Renal pelvis (tissue), 12 donors: Measurements from ENCODE around the gene PRELID1. TPM values are rescaled to one million over a fixed set of nuclear protein-coding genes. Genes with fewer than 3 reads are reported as not detected.
"Not testable (repeated sequence)": the region's sequence is repeated elsewhere in the genome, so short reads cannot be mapped to it uniquely, and the experiment has no call there.

Experiments used
- DNase-seq: peaks from one replicate; pipeline ENCODE4 v3.0.0-alpha.2; 2013
- long read RNA-seq, 16 experiments: transcript quantifications; one replicate each; lab custom pipeline, GENCODE V29; 2026
- polyA plus RNA-seq, 3 donors: library from polyadenylated mRNA; unstranded; fragments of 120-200 nt; gene quantifications; one replicate each; pipeline ENCODE4 v1.2.1, GENCODE V29; 2013; ENCODE audit not compliant: insufficient read length in 3 of 3

Gene PRELID1
- polyA plus RNA-seq: 100 to 1,000 TPM; 109 to 151 (median 127) TPM
- long read RNA-seq, donor 1, transcript PRELID1-201 (5 exons, 1,261 nt): major isoform, 119 of 185 reads
- long read RNA-seq, donor 1, partial matches to known transcripts: 61 of 185 reads
- long read RNA-seq, donor 1, other reads (novel, unspliced or antisense): 0 of 185 reads
- long read RNA-seq, donor 2, transcript PRELID1-201 (5 exons, 1,261 nt): major isoform, 148 of 218 reads
- long read RNA-seq, donor 2, partial matches to known transcripts: 65 of 218 reads
- long read RNA-seq, donor 2, other reads (novel, unspliced or antisense): 0 of 218 reads
- long read RNA-seq, donor 3, transcript PRELID1-201 (5 exons, 1,261 nt): major isoform, 101 of 155 reads
- long read RNA-seq, donor 3, partial matches to known transcripts: 48 of 155 reads
- long read RNA-seq, donor 3, other reads (novel, unspliced or antisense): 0 of 155 reads
- long read RNA-seq, donor 4, transcript PRELID1-208 (3 exons, 778 nt): minor isoform, 6 of 242 reads
- long read RNA-seq, donor 4, transcript PRELID1-201 (5 exons, 1,261 nt): major isoform, 165 of 242 reads
- long read RNA-seq, donor 4, partial matches to known transcripts: 71 of 242 reads
- long read RNA-seq, donor 4, other reads (novel, unspliced or antisense): 0 of 242 reads
- long read RNA-seq, donor 5, transcript PRELID1-201 (5 exons, 1,261 nt): major isoform, 67 of 95 reads
- long read RNA-seq, donor 5, partial matches to known transcripts: 25 of 95 reads
- long read RNA-seq, donor 5, other reads (novel, unspliced or antisense): 0 of 95 reads
- long read RNA-seq, donor 6, transcript PRELID1-201 (5 exons, 1,261 nt): major isoform, 96 of 124 reads
- long read RNA-seq, donor 6, partial matches to known transcripts: 25 of 124 reads
- long read RNA-seq, donor 6, other reads (novel, unspliced or antisense): 0 of 124 reads
- long read RNA-seq, donor 7, transcript PRELID1-201 (5 exons, 1,261 nt): major isoform, 159 of 233 reads
- long read RNA-seq, donor 7, partial matches to known transcripts: 67 of 233 reads
- long read RNA-seq, donor 7, other reads (novel, unspliced or antisense): 0 of 233 reads
- long read RNA-seq, donor 8, transcript PRELID1-201 (5 exons, 1,261 nt): major isoform, 51 of 70 reads
- long read RNA-seq, donor 8, partial matches to known transcripts: 18 of 70 reads
- long read RNA-seq, donor 8, other reads (novel, unspliced or antisense): 0 of 70 reads
- long read RNA-seq, donor 9, transcript PRELID1-201 (5 exons, 1,261 nt): major isoform, 141 of 241 reads
- long read RNA-seq, donor 9, transcript PRELID1-208 (3 exons, 778 nt): minor isoform, 5 of 241 reads
- long read RNA-seq, donor 9, partial matches to known transcripts: 95 of 241 reads
- long read RNA-seq, donor 9, other reads (novel, unspliced or antisense): 0 of 241 reads
- long read RNA-seq, donor 10, transcript PRELID1-201 (5 exons, 1,261 nt): major isoform, 96 of 149 reads
- long read RNA-seq, donor 10, partial matches to known transcripts: 50 of 149 reads
- long read RNA-seq, donor 10, other reads (novel, unspliced or antisense): 0 of 149 reads
- long read RNA-seq, donor 11, transcript PRELID1-201 (5 exons, 1,261 nt): major isoform, 77 of 97 reads
- long read RNA-seq, donor 11, partial matches to known transcripts: 18 of 97 reads
- long read RNA-seq, donor 11, other reads (novel, unspliced or antisense): 0 of 97 reads
- long read RNA-seq, donor 12, transcript PRELID1-201 (5 exons, 1,261 nt): major isoform, 157 of 216 reads
- long read RNA-seq, donor 12, partial matches to known transcripts: 57 of 216 reads
- long read RNA-seq, donor 12, other reads (novel, unspliced or antisense): 0 of 216 reads
- long read RNA-seq, donor 13, transcript PRELID1-201 (5 exons, 1,261 nt): major isoform, 53 of 76 reads
- long read RNA-seq, donor 13, partial matches to known transcripts: 23 of 76 reads
- long read RNA-seq, donor 13, other reads (novel, unspliced or antisense): 0 of 76 reads
- long read RNA-seq, donor 14, transcript PRELID1-208 (3 exons, 778 nt): minor isoform, 6 of 213 reads
- long read RNA-seq, donor 14, transcript PRELID1-201 (5 exons, 1,261 nt): major isoform, 142 of 213 reads
- long read RNA-seq, donor 14, partial matches to known transcripts: 65 of 213 reads
- long read RNA-seq, donor 14, other reads (novel, unspliced or antisense): 0 of 213 reads
- long read RNA-seq, donor 15, transcript PRELID1-201 (5 exons, 1,261 nt): major isoform, 198 of 262 reads
- long read RNA-seq, donor 15, partial matches to known transcripts: 61 of 262 reads
- long read RNA-seq, donor 15, other reads (novel, unspliced or antisense): 0 of 262 reads
- long read RNA-seq, donor 16, transcript PRELID1-208 (3 exons, 778 nt): minor isoform, 6 of 205 reads
- long read RNA-seq, donor 16, transcript PRELID1-201 (5 exons, 1,261 nt): major isoform, 126 of 205 reads
- long read RNA-seq, donor 16, partial matches to known transcripts: 72 of 205 reads
- long read RNA-seq, donor 16, other reads (novel, unspliced or antisense): 0 of 205 reads

- DNase-seq: peak; percentile 86
These were observed at the start of gene PRELID1, which contains the start of gene RAB24 for GRCh38 chr5:177303121-177303924. PRELID1 (plus strand) TSS chr5:177303799; CDS start chr5:177303986, 187 bp downstream. RAB24 (minus strand) TSS chr5:177303719; CDS start chr5:177303288, 431 bp downstream.

DNA sequence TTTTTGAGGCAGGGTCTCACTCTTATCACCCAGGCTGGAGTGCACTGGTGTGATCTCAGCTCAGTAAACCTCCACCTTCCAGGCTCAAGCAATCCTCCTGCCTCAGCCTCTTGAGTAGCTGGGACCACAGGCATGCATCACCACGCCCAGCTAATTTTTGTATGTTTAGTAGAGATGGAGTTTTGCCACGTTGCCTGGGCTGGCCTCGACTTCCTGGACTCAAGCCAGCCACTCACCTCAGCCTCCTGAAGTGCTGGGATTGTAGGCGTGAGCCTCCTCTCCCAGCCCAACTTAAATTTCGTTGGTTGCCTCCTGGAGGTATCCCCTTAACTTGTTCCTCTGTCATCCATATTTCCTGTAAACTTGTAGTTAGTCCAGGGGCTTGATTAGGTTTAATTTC lies 47.3 kb upstream of the PRELID1 start:
- DNase-seq: no peak

GRCh38 chr5:177258711-177259110 lies 44.9 kb upstream of the PRELID1 start:
- not testable (repeated sequence) for DNase-seq

DNA sequence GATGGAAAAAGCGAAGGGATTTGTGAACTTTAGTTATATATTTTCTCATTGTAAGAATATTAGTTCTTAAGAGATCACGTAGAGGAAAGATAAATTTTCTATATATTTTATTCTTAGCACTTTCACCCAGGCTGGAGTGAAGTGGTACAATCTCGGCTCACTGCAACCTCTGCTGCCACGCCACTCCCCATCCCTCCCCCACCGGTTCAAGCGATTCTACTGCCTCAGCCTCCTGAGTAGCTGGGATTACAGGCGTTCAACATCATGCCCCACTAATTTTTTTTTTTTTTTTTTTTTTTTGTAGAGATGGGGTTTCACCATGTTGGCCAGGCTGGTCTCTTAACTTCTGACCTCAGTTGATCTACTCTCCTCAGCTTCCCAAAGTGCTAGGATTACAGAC lies 42.6 kb upstream of the PRELID1 start:
- no peak for DNase-seq

DNA sequence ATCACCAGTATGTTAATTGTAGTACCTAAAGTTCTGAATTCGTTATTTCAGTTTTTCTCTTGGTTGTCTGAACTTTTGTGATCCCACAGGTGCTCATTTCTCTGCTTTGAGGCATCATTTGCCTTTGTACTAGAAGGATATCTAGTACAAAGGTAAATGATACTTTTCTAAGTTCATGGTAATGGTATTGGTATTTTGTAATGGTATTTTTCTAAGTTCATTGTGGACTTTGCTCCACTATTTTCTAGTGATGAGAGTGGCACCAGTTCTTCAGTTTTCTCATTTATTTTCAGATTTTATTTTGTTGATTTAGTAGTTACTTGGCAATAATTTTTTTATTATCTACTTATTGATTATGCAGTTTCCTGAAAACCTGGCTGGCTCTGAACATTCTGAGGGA lies 42.1 kb upstream of the PRELID1 start:
- DNase-seq: no peak

GRCh38 chr5:177264178-177264577 lies 39.4 kb upstream of the PRELID1 start:
- DNase-seq: no peak

DNA sequence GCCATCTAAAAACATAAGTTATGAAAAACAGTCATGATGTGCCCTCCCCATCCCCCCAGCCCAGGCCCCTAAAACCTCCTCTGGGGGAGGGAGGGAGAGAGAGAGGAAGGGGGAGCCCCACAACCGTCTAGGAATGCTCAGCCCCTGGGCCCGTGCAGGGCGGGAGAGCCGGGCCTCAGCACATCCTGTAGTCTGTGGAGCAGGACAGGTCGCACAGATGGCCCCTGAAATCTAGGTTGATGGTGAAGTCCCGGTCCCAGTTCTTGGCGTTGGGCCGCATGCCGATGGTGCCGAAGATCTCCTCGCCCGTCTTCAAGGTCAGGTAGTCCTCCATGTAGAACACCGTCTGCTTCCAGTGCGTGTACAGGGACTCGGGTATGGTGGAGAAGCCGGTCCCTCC lies 38.2 kb upstream of the PRELID1 start:
- DNase-seq: no peak

GRCh38 chr5:177269232-177269895 lies 34.2 kb upstream of the PRELID1 start:
- DNase-seq: no peak

GRCh38 chr5:177269976-177270375 lies 33.6 kb upstream of the PRELID1 start:
- DNase-seq: no peak

DNA sequence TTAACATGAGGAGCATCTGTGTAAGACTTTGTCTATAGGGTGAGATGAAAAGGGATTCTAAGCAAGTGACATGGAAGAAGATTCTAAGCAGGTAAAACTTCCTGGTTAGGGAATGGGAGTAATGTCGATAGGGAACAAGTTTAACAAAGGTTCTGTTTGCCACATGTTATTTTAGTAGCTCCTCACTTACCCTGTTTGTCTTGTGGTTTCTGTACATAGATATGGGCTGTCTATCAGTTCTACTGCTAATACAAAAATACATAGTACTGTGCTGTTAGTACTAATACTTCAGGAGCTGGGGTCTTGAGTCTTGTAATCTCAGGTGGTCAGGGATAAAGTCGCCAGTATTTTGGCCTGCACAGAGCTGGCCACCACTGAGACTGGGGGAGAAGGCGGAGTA lies 32.9 kb upstream of the PRELID1 start:
- no peak for DNase-seq

- DNase-seq: no peak
These were observed 32.5 kb upstream of the PRELID1 start for GRCh38 chr5:177271113-177271512.

- DNase-seq: no peak
These were observed 27.7 kb upstream of the PRELID1 start for GRCh38 chr5:177275883-177276282.

DNA sequence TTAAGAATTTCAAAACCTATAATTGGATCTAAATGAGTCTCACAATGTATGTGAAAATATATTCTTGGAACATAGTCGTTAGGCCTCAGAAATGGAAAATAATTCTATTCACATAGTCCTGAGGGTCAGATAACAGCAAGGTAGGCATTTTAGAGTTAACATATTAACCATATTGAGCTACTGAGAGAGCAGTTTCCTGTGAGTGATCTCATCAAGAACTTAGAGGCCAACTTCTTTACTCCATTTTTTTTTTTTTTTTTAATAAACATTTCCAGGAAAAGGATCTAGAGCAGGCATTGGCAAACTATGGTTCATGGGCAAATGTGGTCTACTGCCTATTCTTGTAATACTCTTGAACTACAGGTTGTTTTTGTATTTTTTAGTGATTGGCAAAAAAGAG lies 26.7 kb upstream of the PRELID1 start:
- DNase-seq: no peak

DNA sequence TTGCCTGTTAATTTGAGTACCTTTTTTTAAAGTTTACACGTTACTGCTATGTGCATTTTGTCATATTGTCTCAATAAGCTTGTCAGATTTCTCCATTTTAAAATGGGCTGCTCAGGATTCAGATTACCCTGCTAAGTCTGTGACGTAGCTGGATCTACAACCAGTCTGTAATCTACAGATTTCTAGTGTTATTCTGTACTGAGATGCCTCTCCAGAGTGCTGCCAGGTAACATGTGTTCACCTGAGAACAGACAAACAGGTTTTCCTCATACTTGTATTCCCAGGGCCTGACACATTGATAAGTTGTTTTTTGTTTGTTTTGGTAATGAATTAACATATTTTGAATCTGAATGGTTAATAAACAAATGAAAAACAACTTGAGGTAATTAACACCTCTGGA lies 15.4 kb upstream of the PRELID1 start:
- no peak for DNase-seq

DNA sequence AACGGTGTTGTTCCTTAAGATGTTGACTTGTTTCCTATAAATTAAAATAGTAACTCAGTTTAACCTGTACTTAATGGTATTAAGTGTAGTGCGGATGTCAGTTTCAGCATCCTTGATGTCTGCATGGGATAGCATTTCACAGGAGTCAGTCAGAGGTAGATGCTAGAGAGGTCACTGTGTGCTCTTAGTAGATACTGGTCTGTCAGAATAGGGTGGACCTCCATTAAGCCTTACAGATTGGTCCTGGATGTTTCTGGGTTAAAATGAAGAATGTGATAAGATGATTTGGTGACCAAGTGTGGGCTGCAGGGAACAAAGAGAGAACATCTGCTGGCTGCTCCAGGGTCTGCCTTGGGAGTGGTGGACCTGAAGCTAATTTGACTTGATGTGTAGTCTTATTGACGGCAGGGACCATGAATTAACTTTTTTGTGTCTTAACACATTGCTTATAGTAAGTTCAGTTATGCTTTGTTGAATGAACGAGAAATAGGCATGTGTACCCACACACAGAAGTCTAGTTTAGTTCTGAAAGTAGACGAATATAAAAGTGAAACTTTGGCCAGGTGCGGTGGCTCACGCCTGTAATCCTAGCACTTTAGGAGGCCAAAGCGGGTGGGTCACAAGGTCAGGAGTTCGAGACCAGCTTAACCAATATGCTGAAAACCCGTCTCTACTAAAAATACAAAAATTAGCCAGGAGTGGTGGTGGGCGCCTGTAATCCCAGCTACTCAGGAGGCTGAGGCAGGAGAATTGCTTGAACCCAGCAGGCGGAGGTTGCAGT lies 12.6 kb upstream of the PRELID1 start:
- DNase-seq: no peak

DNA sequence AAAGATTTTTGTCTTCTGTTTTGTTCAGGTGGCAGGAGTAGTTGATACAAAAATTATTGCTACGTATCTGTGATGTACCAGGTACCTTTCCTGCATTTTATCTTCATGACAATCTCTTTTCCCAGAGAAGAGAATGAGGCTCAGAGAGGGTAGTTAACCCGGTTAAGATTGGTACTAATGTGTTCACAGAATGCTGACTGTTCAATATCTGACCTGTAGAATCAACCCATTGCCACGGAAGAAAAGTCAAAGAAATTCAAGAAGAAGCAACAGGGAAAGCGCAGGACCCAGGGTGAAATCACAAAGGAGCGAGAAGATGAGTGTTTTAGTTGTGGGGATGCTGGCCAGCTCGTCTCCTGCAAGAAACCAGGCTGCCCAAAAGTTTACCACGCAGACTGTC lies 11.9 kb upstream of the PRELID1 start:
- DNase-seq: no peak
